ENCODE data around the gene ADIPOR2.

ADIPOR2 gene

GRCh38 chr12:1740161-1740948 lies 49.5 kb downstream of the ADIPOR2 start:
- H3K4me3 ChIP-seq (replicated peaks; ENCODE audit: low read depth, low read length): no peak overlapping the region
- no peak for DNase-seq (ENCODE audit: low read depth)
- TF ChIP-seq CTCF (IDR thresholded peaks at IDR 0.05; ENCODE audit: low read length, missing control alignments): no peak

- no peak for TF ChIP-seq CTCF (IDR thresholded peaks at IDR 0.05; ENCODE audit: low read length, missing control alignments)
- DNase-seq (ENCODE audit: low read depth): no peak
- no peak overlapping the region for H3K4me3 ChIP-seq (replicated peaks; ENCODE audit: low read depth, low read length)
These were observed 50.5 kb downstream of the ADIPOR2 start for GRCh38 chr12:1741154-1741949.

- no peak for DNase-seq (ENCODE audit: low read depth)
- H3K4me3 ChIP-seq (replicated peaks; ENCODE audit: low read depth, low read length): no peak overlapping the region
- TF ChIP-seq CTCF (IDR thresholded peaks at IDR 0.05; ENCODE audit: low read length, missing control alignments): no peak
These were observed 54.1 kb downstream of the ADIPOR2 start for GRCh38 chr12:1744932-1745331.

GRCh38 chr12:1747609-1748008 lies 56.7 kb downstream of the ADIPOR2 start:
- DNase-seq (ENCODE audit: low read depth): no peak
- H3K4me3 ChIP-seq (replicated peaks; ENCODE audit: low read depth, low read length): no peak overlapping the region
- TF ChIP-seq CTCF (IDR thresholded peaks at IDR 0.05; ENCODE audit: low read length, missing control alignments): no peak

GRCh38 chr12:1749019-1749418 lies 58.1 kb downstream of the ADIPOR2 start:
- no peak for DNase-seq (ENCODE audit: low read depth)
- H3K4me3 ChIP-seq (replicated peaks; ENCODE audit: low read depth, low read length): no peak overlapping the region
- TF ChIP-seq CTCF (IDR thresholded peaks at IDR 0.05; ENCODE audit: low read length, missing control alignments): no peak

- TF ChIP-seq CTCF (IDR thresholded peaks at IDR 0.05; ENCODE audit: low read length, missing control alignments): no peak
- no peak for DNase-seq (ENCODE audit: low read depth)
- no peak overlapping the region for H3K4me3 ChIP-seq (replicated peaks; ENCODE audit: low read depth, low read length)
These were observed 59.4 kb downstream of the ADIPOR2 start for GRCh38 chr12:1750300-1750699.
